Neural progenitor cell (in vitro differentiated cells): ENCODE measurements around the gene ZCCHC8. TPM values are rescaled to one million over a fixed set of nuclear protein-coding genes. Genes with fewer than 3 reads are reported as not detected.

ENCODE experiments used
- DNase-seq: peaks from one replicate; pipeline ENCODE4 v3.0.0-alpha.2; 2016; ENCODE audit warnings: low spot score
- H2AFZ ChIP-seq: fragments of 200-600 bp; sonication (generic); replicated peaks from 2 replicates; pipeline ENCODE4 v1.6.1; 2016; ENCODE audit warnings: antibody characterized with exemption
- H3F3A ChIP-seq: fragments of 200-600 bp; sonication (generic); 2 replicates; pipeline ENCODE4 v1.6.1; 2016; ENCODE audit warnings: antibody characterized with exemption, low read depth
- H3K27ac ChIP-seq: fragments of 200-600 bp; sonication (generic); 2 replicates; pipeline ENCODE4 v1.5.1; 2016; ENCODE audit warnings: mild to moderate bottlenecking
- H3K27me3 ChIP-seq: fragments of 200-600 bp; sonication (generic); 2 replicates; pipeline ENCODE4 v1.6.1; 2016; ENCODE audit warnings: mild to moderate bottlenecking, moderate library complexity
- H3K36me3 ChIP-seq: fragments of 200-600 bp; sonication (generic); 2 replicates; pipeline ENCODE4 v1.5.1; 2016
- H3K4me1 ChIP-seq: fragments of 200-600 bp; sonication (generic); 2 replicates; pipeline ENCODE4 v1.6.1; 2016; ENCODE audit warnings: mixed run types
- H3K4me2 ChIP-seq: fragments of 200-600 bp; sonication (generic); 2 replicates; pipeline ENCODE4 v1.6.1; 2016
- H3K4me3 ChIP-seq: fragments of 200-600 bp; sonication (generic); 2 replicates; pipeline ENCODE4 v1.5.1; 2016
- H3K79me2 ChIP-seq: fragments of 200-600 bp; sonication (generic); 2 replicates; pipeline ENCODE4 v1.6.1; 2016; ENCODE audit warnings: low read depth
- H3K9ac ChIP-seq: fragments of 200-600 bp; sonication (generic); 2 replicates; pipeline ENCODE4 v1.6.1; 2016
- H3K9me3 ChIP-seq: fragments of 200-600 bp; sonication (generic); 2 replicates; pipeline ENCODE4 v1.5.1; 2016; ENCODE audit warnings: low read depth
- H4K20me1 ChIP-seq: fragments of 200-600 bp; sonication (generic); 2 replicates; pipeline ENCODE4 v1.6.1; 2016; ENCODE audit warnings: low read depth
- H3K27ac Mint-ChIP-seq: 3 replicates; pipeline ENCODE4 v1.8.0; 2021; ENCODE audit warnings: mixed read lengths
- H3K27me3 Mint-ChIP-seq: 2 replicates; pipeline ENCODE4 v1.8.0; 2022; ENCODE audit warnings: low read depth, mild to moderate bottlenecking, inconsistent platforms, moderate library complexity, mixed read lengths; ENCODE audit not compliant: insufficient read depth
- H3K36me3 Mint-ChIP-seq: 3 replicates; pipeline ENCODE4 v1.8.0; 2021; ENCODE audit warnings: mixed read lengths
- H3K4me1 Mint-ChIP-seq: 3 replicates; pipeline ENCODE4 v1.8.0; 2021; ENCODE audit warnings: mixed read lengths
- H3K4me3 Mint-ChIP-seq: 3 replicates; pipeline ENCODE4 v1.8.0; 2021; ENCODE audit warnings: mild to moderate bottlenecking, moderate library complexity, mixed read lengths
- H3K9me3 Mint-ChIP-seq: 3 replicates; pipeline ENCODE4 v1.8.0; 2020; ENCODE audit warnings: mixed read lengths
- EZH2 ChIP-seq: fragments of 200-600 bp; sonication (generic); IDR thresholded peaks from 2 replicates; pipeline ENCODE4 v1.6.1; 2017; ENCODE audit warnings: antibody characterized with exemption, mild to moderate bottlenecking, moderate library complexity
- EZH2phosphoT487 ChIP-seq: fragments of 200-600 bp; sonication (generic); IDR thresholded peaks from 2 replicates; pipeline ENCODE4 v1.6.1; 2017; ENCODE audit warnings: antibody characterized with exemption
- total RNA-seq: library from RNA; depleted of rRNA; stranded (reverse); fragments of >200 nt; gene quantifications from 2 replicates; pipeline ENCODE4 v1.2.3, GENCODE V29; 2015; ENCODE audit warnings: low replicate concordance
- TF ChIP-seq, protein P1 (sequence below): fragments of 200-600 bp; sonication (generic); IDR thresholded peaks from 2 replicates; pipeline ENCODE4 v1.5.1; 2017; ENCODE audit warnings: antibody characterized with exemption, mild to moderate bottlenecking

Gene ZCCHC8
- total RNA-seq, 1 donor from 2014 or later: 49.1 TPM

DNA sequence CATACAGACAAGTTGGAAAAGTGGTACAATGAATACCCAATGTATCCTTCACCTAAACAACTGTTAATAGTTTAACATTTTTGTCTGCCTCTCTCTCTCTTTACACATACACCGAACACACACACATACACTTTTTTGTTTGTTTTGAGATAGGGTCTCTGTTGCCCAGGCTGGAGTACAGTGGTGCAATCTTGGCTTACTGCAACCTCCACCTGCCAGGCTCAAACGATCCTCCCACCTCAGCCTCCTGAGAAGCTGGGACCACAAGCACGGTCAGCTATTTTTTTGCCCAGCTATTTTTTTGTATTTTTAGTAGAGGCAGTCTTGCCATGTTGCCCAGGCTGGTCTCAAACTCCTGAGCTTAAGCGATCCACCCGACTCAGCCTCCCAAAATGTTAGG, 16.8 kb downstream of the ZCCHC8 start:
- TF ChIP-seq, protein P1, sequence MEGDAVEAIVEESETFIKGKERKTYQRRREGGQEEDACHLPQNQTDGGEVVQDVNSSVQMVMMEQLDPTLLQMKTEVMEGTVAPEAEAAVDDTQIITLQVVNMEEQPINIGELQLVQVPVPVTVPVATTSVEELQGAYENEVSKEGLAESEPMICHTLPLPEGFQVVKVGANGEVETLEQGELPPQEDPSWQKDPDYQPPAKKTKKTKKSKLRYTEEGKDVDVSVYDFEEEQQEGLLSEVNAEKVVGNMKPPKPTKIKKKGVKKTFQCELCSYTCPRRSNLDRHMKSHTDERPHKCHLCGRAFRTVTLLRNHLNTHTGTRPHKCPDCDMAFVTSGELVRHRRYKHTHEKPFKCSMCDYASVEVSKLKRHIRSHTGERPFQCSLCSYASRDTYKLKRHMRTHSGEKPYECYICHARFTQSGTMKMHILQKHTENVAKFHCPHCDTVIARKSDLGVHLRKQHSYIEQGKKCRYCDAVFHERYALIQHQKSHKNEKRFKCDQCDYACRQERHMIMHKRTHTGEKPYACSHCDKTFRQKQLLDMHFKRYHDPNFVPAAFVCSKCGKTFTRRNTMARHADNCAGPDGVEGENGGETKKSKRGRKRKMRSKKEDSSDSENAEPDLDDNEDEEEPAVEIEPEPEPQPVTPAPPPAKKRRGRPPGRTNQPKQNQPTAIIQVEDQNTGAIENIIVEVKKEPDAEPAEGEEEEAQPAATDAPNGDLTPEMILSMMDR: no peak
- H3K4me1 ChIP-seq: no peaks in the 10 kb centered on the region
- no peak for DNase-seq
- peaks cover 33% of the 10 kb centered on the region for H3K36me3 Mint-ChIP-seq
- peaks cover 19% of the 10 kb centered on the region for H3K36me3 ChIP-seq
- H4K20me1 ChIP-seq: peaks cover 3% of the 10 kb centered on the region
- H3K27ac Mint-ChIP-seq: no peak overlapping the region
- no peak overlapping the region for H3K4me3 Mint-ChIP-seq
- H2AFZ ChIP-seq: no peak overlapping the region
- H3K9me3 Mint-ChIP-seq: no peaks in the 10 kb centered on the region
- no peaks in the 10 kb centered on the region for H3K9me3 ChIP-seq
- H3K4me3 ChIP-seq: no peak overlapping the region
- no peak overlapping the region for H3K27ac ChIP-seq
- no peaks in the 10 kb centered on the region for H3K4me1 Mint-ChIP-seq
- no peak overlapping the region for H3K9ac ChIP-seq
- no peaks in the 10 kb centered on the region for H3K27me3 Mint-ChIP-seq
- no peak overlapping the region for H3K4me2 ChIP-seq
- no peaks in the 10 kb centered on the region for H3F3A ChIP-seq
- H3K79me2 ChIP-seq: no peaks in the 10 kb centered on the region
- H3K27me3 ChIP-seq: no peaks in the 10 kb centered on the region

DNA sequence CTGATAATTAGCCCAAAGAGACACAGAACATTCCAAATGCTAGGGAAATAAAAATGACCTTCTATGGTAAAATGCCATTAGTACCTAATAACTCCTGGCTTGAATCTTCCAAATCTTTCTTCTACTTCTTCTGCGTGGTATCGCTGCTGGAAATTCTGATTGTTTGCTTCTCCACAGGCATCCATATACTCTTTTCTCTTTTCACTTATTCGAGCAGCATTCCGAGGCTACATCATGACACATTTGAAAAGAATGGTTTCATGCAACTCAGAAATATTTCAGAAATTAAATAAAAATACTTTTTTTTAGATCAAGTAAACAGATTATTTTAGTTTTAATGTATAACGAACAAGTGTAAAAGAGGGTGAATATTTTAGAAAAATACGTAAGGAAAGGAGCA, 18.9 kb downstream of the ZCCHC8 start:
- peaks cover 40% of the 10 kb centered on the region for H3K36me3 Mint-ChIP-seq
- Histone ChIP-seq H2AFZ (no peak overlapping the region), H3K79me2 (no peaks in the 10 kb centered on the region), H3K27me3 (no peaks in the 10 kb centered on the region), H3K27ac (no peak overlapping the region), H3K9me3 (no peaks in the 10 kb centered on the region), H3K9ac (no peak overlapping the region), H3K4me3 (no peak overlapping the region), H3K36me3 (peaks cover 12% of the 10 kb centered on the region), H4K20me1 (no peaks in the 10 kb centered on the region), H3K4me2 (no peak overlapping the region), H3K4me1 (no peaks in the 10 kb centered on the region), H3F3A (no peaks in the 10 kb centered on the region)
- H3K27me3 Mint-ChIP-seq: no peaks in the 10 kb centered on the region
- DNase-seq: no peak
- TF ChIP-seq EZH2 (no peak), EZH2phosphoT487 (no peak)
- TF ChIP-seq, protein P1: no peak
- no peak overlapping the region for H3K27ac Mint-ChIP-seq
- no peaks in the 10 kb centered on the region for H3K4me1 Mint-ChIP-seq
- H3K4me3 Mint-ChIP-seq: no peak overlapping the region
- no peaks in the 10 kb centered on the region for H3K9me3 Mint-ChIP-seq

DNA sequence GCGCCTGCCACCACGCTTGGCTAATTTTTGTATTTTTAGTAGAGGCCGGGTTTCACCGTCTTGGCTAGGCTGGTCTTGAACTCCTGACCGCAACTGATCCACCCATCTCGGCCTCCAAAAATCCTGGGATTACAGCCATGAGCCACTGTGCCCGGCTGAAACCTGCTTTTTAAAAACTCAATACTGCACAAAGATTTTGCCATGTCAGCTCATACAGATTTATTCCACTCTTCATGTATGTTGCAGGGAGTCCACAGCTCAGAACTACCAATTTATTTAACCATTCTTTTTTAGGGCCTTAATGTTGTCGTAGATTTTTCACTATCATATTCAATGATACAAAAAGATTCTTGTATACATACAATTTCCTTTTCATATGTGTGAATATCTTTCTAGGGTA, 20.0 kb downstream of the ZCCHC8 start:
- TF ChIP-seq EZH2phosphoT487 (no peak), EZH2 (no peak)
- TF ChIP-seq, protein P1: no peak
- no peaks in the 10 kb centered on the region for H3K4me1 Mint-ChIP-seq
- peaks cover 44% of the 10 kb centered on the region for H3K36me3 Mint-ChIP-seq
- no peak overlapping the region for H2AFZ ChIP-seq
- no peaks in the 10 kb centered on the region for H3K9me3 ChIP-seq
- no peaks in the 10 kb centered on the region for H3K4me1 ChIP-seq
- H3K27me3 ChIP-seq: no peaks in the 10 kb centered on the region
- H3K27ac Mint-ChIP-seq: no peak overlapping the region
- no peaks in the 10 kb centered on the region for H4K20me1 ChIP-seq
- no peaks in the 10 kb centered on the region for H3K27me3 Mint-ChIP-seq
- no peak overlapping the region for H3K27ac ChIP-seq
- H3F3A ChIP-seq: no peaks in the 10 kb centered on the region
- no peak overlapping the region for H3K4me2 ChIP-seq
- no peak for DNase-seq
- no peak overlapping the region for H3K4me3 ChIP-seq
- no peaks in the 10 kb centered on the region for H3K79me2 ChIP-seq
- H3K36me3 ChIP-seq: peaks cover 12% of the 10 kb centered on the region
- H3K4me3 Mint-ChIP-seq: no peak overlapping the region
- H3K9ac ChIP-seq: no peak overlapping the region
- no peaks in the 10 kb centered on the region for H3K9me3 Mint-ChIP-seq

DNA sequence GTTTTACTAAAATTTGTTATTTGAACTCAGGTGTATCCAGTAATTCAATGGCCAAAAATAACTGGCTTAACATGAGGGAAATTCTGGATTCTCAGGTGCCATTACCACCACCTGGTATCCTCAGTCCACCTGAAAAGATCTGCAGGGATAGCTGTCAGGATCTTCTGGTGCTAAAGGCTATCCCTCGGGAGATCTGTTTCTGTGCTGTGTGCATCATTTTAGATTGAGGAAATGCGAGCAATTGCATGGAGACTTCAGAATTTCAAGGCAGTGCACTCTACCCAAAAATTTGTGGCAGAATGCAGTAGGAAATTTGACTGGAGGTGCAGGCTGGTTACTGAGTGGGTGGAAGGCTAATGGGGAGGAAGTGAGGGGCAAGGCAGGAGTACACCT, 26.4 kb downstream of the ZCCHC8 start:
- Mint-ChIP-seq H3K27me3 (no peaks in the 10 kb centered on the region), H3K9me3 (no peaks in the 10 kb centered on the region), H3K4me3 (peak overlapping the region; percentile 24), H3K27ac (no peak overlapping the region), H3K36me3 (peaks cover 34% of the 10 kb centered on the region), H3K4me1 (peaks cover 6% of the 10 kb centered on the region)
- DNase-seq: no peak
- Histone ChIP-seq H3K4me2 (no peak overlapping the region), H3K79me2 (no peaks in the 10 kb centered on the region), H3K4me1 (no peaks in the 10 kb centered on the region), H3K9me3 (no peaks in the 10 kb centered on the region), H2AFZ (no peak overlapping the region), H3F3A (peaks cover 14% of the 10 kb centered on the region), H3K36me3 (no peaks in the 10 kb centered on the region), H3K4me3 (no peak overlapping the region), H3K9ac (no peak overlapping the region), H3K27ac (no peak overlapping the region), H3K27me3 (no peaks in the 10 kb centered on the region), H4K20me1 (no peaks in the 10 kb centered on the region)
- TF ChIP-seq, protein P1: no peak
- no peak for TF ChIP-seq EZH2phosphoT487
- no peak for TF ChIP-seq EZH2
